HUES64 (cell line): ENCODE results near the gene PLA2G12A.
A peak's percentile ranks its signal among the peaks of the same experiment; 100 is the strongest.

Experiments
- H3K27ac ChIP-seq: 2 replicates; pipeline ENCODE4 v1.7.0; 2013; ENCODE audit warnings: low read depth, low read length, inconsistent platforms
- H3K27me3 ChIP-seq: 2 replicates; pipeline ENCODE4 v1.6.1; 2013; ENCODE audit warnings: mild to moderate bottlenecking, low read length; ENCODE audit not compliant: insufficient read depth
- H3K36me3 ChIP-seq: 2 replicates; pipeline ENCODE4 v1.6.1; 2013; ENCODE audit warnings: mild to moderate bottlenecking, low read length; ENCODE audit not compliant: insufficient read depth
- H3K4me1 ChIP-seq: 2 replicates; pipeline ENCODE4 v1.6.1; 2013; ENCODE audit warnings: mild to moderate bottlenecking, low read length, moderate library complexity; ENCODE audit not compliant: insufficient read depth
- H3K4me3 ChIP-seq: 2 replicates; pipeline ENCODE4 v1.5.1; 2013; ENCODE audit warnings: mild to moderate bottlenecking, low read length, moderate library complexity
- H3K9ac ChIP-seq: 2 replicates; pipeline ENCODE4 v1.6.1; 2013; ENCODE audit warnings: mild to moderate bottlenecking, low read depth, low read length
- H3K9me3 ChIP-seq: 2 replicates; pipeline ENCODE4 v1.6.1; 2013; ENCODE audit warnings: low read depth, low read length; ENCODE audit not compliant: insufficient read depth
- WGBS: fragments of 150-250, 120-280 bp; methylation state at CpG from one replicate; pipeline ENCODE4 v1.1.7; 2013; ENCODE audit warnings: missing lambda C conversion rate; 5-methylcytosine and 5-hydroxymethylcytosine counted together

Gene PLA2G12A

GRCh38 chr4:109723110-109723509 lies 6.8 kb downstream of the PLA2G12A start:
- H3K27ac ChIP-seq, result no peak overlapping the region
- H3K4me1 ChIP-seq, result peaks cover 3% of the 10 kb centered on the region
- H3K9me3 ChIP-seq, result no peaks in the 10 kb centered on the region
- no peak overlapping the region for H3K4me3 ChIP-seq
- no peak overlapping the region for H3K9ac ChIP-seq
- WGBS, result 96% methylated on average over 2 of the region's 2 CpGs
- no peaks in the 10 kb centered on the region for H3K27me3 ChIP-seq
- peaks cover 8% of the 10 kb centered on the region; the same call in 1 of the 2 replicates for H3K36me3 ChIP-seq

- H3K27ac ChIP-seq, result no peak overlapping the region
- H3K9ac ChIP-seq, result no peak overlapping the region
- H3K4me3 ChIP-seq, result no peak overlapping the region
- H3K36me3 ChIP-seq, result peaks cover 10% of the 10 kb centered on the region; the same call in 1 of the 2 replicates
- no peaks in the 10 kb centered on the region for H3K4me1 ChIP-seq
- no peaks in the 10 kb centered on the region for H3K27me3 ChIP-seq
- no peaks in the 10 kb centered on the region for H3K9me3 ChIP-seq
Measured at GRCh38 chr4:109722357-109722756, 7.5 kb downstream of the PLA2G12A start.

DNA sequence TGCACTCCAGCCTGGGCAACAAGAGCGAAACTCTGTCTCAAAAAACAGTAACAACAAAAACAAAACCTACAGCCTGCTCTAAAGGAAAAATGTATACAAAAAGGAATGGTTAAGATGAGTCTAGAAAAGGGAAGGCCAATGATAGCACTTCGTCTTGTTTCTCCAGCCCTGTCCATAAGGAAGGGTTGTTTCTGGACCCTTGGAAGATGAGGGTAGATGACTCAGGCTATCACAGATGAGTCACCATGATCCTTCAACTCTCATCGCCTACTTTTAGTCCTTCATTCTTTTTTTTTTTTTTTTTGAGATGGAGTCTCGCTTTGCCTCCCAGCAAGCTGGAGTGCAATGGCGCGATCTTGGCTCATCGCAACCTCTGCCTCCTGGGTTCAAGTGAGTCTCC lies 8.8 kb downstream of the PLA2G12A start:
- no peaks in the 10 kb centered on the region for H3K4me1 ChIP-seq
- H3K9me3 ChIP-seq, result no peaks in the 10 kb centered on the region
- H3K27ac ChIP-seq, result no peak overlapping the region
- no peak overlapping the region for H3K9ac ChIP-seq
- WGBS, result 97% methylated on average over 6 of the region's 7 CpGs
- peaks cover 23% of the 10 kb centered on the region for H3K36me3 ChIP-seq
- H3K4me3 ChIP-seq, result no peak overlapping the region
- no peaks in the 10 kb centered on the region for H3K27me3 ChIP-seq

- Histone ChIP-seq H3K9ac (no peak overlapping the region), H3K36me3 (peaks cover 31% of the 10 kb centered on the region), H3K27me3 (no peaks in the 10 kb centered on the region), H3K27ac (no peak overlapping the region), H3K9me3 (no peaks in the 10 kb centered on the region), H3K4me3 (no peak overlapping the region), H3K4me1 (no peaks in the 10 kb centered on the region)
- WGBS, result 100% methylated on average over 4 of the region's 4 CpGs
Measured at GRCh38 chr4:109719604-109720003, 10.3 kb downstream of the PLA2G12A start.

DNA sequence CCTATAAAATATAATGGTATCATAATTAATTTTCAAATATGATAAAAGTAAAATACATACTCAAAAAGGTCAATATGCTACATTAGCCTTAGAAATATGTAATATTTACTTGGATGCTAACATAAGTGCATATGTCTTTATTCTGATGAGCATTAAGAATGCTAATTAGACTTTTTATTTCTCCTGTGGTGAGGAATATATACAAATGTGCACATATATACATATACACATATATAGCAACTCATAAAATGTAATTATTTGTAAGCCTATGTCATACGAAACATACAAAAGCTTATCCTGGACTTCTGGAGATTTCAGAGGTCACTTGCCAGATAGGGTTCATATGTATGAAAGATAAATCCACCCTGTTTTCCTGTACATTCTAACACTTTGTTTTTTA lies 11.1 kb downstream of the PLA2G12A start:
- Histone ChIP-seq H3K4me3 (no peak overlapping the region), H3K36me3 (peaks cover 40% of the 10 kb centered on the region), H3K4me1 (no peaks in the 10 kb centered on the region), H3K9ac (no peak overlapping the region), H3K27me3 (no peaks in the 10 kb centered on the region), H3K27ac (no peak overlapping the region), H3K9me3 (no peaks in the 10 kb centered on the region)
- WGBS, result no CpG with 5 or more reads among the region's 1 CpG

DNA sequence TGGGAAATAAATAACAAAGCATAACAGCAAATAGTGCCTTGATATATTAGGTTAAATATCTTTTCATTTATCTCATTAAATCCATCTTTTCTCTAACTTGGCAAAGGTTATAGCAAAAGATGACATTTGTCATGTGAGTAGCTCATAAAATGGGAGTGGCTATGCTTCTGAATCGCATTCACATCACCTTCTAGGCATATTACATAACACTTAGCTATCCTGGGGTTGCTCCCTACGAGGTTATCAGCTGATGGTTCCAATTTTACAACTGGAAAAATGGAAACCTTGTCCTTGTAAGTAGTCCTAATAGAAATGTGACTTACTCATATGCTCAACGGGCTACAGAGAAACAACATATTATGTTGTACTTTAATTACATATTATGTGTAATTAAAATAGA lies 16.4 kb downstream of the PLA2G12A start:
- Histone ChIP-seq H3K4me1 (no peaks in the 10 kb centered on the region), H3K27ac (no peak overlapping the region), H3K9ac (no peak overlapping the region), H3K36me3 (peaks cover 60% of the 10 kb centered on the region), H3K4me3 (no peak overlapping the region), H3K27me3 (no peaks in the 10 kb centered on the region), H3K9me3 (no peaks in the 10 kb centered on the region)
- 97% methylated on average over 2 of the region's 3 CpGs for WGBS

GRCh38 chr4:109708990-109709389 lies 20.9 kb downstream of the PLA2G12A start:
- Histone ChIP-seq H3K9me3 (no peaks in the 10 kb centered on the region), H3K4me1 (0 out of 2 replicates have a peak, but pooled peaks cover 1% of the 10 kb centered on the region), H3K27me3 (no peaks in the 10 kb centered on the region), H3K9ac (no peak overlapping the region), H3K27ac (no peak overlapping the region), H3K36me3 (peaks cover 41% of the 10 kb centered on the region), H3K4me3 (no peak overlapping the region)
- WGBS, result 98% methylated on average over 1 of the region's 1 CpG

GRCh38 chr4:109708435-109708834 lies 21.4 kb downstream of the PLA2G12A start:
- peaks cover 35% of the 10 kb centered on the region for H3K36me3 ChIP-seq
- no peaks in the 10 kb centered on the region for H3K9me3 ChIP-seq
- no peak overlapping the region for H3K9ac ChIP-seq
- 97% methylated on average over 2 of the region's 2 CpGs for WGBS
- H3K4me1 ChIP-seq, result 0 out of 2 replicates have a peak, but pooled peaks cover 4% of the 10 kb centered on the region
- no peak overlapping the region for H3K4me3 ChIP-seq
- no peaks in the 10 kb centered on the region for H3K27me3 ChIP-seq
- H3K27ac ChIP-seq, result no peak overlapping the region

- Histone ChIP-seq H3K4me3 (peak overlapping the region; percentile 92), H3K9me3 (no peaks in the 10 kb centered on the region), H3K36me3 (peaks cover 16% of the 10 kb centered on the region), H3K4me1 (peaks cover 15% of the 10 kb centered on the region), H3K27me3 (no peaks in the 10 kb centered on the region), H3K27ac (0 out of 2 replicates have a peak overlapping the region, but pooled peaks have one; percentile 76), H3K9ac (peak overlapping the region; percentile 78)
- 46% methylated on average over 11 of the region's 11 CpGs for WGBS
Measured at GRCh38 chr4:109703664-109704361, 26.1 kb downstream of the PLA2G12A start.

DNA sequence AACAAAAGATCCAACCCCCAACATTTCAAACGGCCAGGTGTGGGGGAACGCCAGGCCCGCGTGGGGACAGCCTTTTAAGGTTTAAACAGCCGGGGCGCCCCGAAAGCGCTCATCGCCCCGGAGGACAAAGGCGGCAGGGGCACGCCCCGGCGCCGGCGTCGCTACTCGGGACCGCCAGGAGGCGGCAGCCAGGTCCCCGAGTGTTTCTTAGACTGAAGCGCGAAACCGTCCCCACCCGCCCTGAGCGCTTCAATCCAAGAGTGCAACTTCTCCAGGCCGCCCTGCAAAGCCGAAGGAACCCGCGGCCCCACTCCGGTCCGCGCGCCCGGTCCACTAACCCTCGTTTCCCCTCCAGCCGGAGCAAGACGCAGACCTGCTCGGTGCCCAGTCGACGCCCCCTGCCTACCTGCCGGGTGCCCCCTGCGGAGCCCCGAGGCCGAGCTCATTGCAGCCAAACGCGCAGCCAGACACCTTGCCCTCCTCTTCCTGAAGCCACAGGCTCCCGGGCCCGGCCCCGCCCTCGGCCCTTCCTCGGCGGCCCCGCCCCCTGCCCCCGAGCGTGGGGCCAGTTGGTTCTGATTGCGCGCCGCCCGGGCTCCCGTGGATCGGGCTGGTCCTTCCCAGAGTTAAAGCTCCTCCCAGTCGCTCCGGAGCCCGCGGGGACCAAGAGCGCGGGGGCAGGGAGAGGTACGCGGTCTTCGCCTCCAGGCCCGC lies 26.8 kb downstream of the PLA2G12A start, which contains the start of gene CASP6:
Gene CASP6, minus strand, starts transcription at position 496 of the 714 bp plus-strand sequence. Its CDS starts 50 bp downstream, at position 446.
- H3K9ac ChIP-seq, result peak within 1 kb of the TSS; percentile 78
- peaks cover 14% of the 10 kb centered on the region for H3K36me3 ChIP-seq
- WGBS, result under 1% methylated on average over 72 of the region's 72 CpGs
- H3K4me3 ChIP-seq, result peak within 1 kb of the TSS; percentile 92
- peaks cover 15% of the 10 kb centered on the region for H3K4me1 ChIP-seq
- peak within 1 kb of the TSS; percentile 76 for H3K27ac ChIP-seq
- no peaks in the 10 kb centered on the region for H3K9me3 ChIP-seq
- no peaks in the 10 kb centered on the region for H3K27me3 ChIP-seq

DNA sequence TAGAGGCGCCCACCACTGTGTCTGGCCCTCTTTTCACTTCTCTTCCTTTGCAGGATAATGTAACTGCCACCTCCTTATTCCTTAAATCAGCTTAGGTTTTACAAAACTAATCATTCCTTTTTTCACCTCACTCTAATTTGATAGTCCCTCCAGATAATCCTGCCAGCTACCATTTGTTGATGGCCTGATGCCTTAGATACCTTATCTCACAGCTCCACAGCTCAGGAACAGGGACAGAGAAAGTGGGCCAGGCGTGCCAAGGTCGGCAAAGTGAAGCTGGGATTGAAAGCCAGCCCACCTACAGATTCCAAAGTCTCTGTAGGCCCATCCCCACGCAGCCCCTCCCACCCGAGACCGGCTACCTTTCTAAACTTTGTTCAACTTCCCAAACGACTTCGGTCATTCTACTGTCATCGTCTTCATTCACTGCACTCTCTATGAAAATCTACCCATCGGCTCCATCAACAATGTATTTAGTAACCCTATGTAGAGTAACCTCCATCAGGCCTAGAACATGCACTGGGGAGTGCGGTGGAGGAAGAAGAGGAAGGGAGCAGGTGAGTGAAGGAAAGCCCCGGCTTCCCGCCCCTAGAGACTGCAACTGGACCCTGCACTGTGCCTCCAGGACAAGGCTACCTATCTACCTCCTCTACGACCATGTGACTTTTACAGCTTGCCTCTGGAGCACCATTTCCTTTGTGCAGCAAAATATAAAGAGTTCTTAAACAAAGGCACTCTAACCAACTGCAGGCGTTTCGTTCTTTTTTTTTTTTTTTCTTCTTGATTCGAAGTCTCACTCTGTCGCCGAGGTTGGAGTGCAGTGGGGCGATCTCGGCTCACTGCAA lies 28.1 kb downstream of the PLA2G12A start:
- 44% methylated on average over 20 of the region's 21 CpGs for WGBS
- H3K27me3 ChIP-seq, result no peaks in the 10 kb centered on the region
- H3K4me3 ChIP-seq, result peak overlapping the region; percentile 92
- peaks cover 15% of the 10 kb centered on the region for H3K4me1 ChIP-seq
- no peaks in the 10 kb centered on the region for H3K9me3 ChIP-seq
- H3K27ac ChIP-seq, result no peak overlapping the region
- peaks cover 20% of the 10 kb centered on the region for H3K36me3 ChIP-seq
- peak overlapping the region; percentile 78 for H3K9ac ChIP-seq
